MM.1S (cell line): Measurements from ENCODE around the gene ZNF577.

Source experiments
- EZH2 ChIP-seq: fragments of 300-600 bp; sonication (generic); optimal IDR thresholded peaks from 2 replicates; pipeline ENCODE3; 2017; ENCODE audit warnings: low read depth, mild to moderate bottlenecking, antibody characterized with exemption, low read length, mixed read lengths
- EZH2phosphoT487 ChIP-seq: fragments of 300-600 bp; sonication (generic); IDR thresholded peaks from 2 replicates; pipeline ENCODE4 v1.6.1; 2018; ENCODE audit warnings: antibody characterized with exemption, low read length
- TF ChIP-seq, protein P1 (sequence below): fragments of 300-600 bp; sonication (generic); IDR thresholded peaks from 2 replicates; pipeline ENCODE4 v1.5.1; 2016; ENCODE audit warnings: antibody characterized with exemption, low read length, mixed read lengths

DNA sequence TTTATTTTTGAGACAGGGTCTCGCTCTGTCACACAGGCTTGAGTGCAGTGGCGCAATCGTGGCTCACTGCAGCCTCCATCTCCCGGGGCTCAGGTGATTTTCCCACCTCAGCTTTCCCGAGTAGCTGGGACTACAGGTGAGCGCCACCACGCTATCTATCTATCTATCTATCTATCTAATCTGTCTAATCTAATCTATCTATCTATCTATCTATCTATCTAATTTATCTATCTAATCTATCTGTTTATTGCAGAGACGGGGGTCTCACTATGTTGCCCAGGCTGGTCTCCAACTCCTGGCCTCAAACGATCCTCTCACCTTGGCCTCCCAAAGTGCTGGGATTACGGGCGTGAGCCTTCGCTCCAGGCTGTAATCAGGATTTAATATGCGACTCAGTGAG lies 40.1 kb upstream of the ZNF577 start:
- TF ChIP-seq, protein P1, sequence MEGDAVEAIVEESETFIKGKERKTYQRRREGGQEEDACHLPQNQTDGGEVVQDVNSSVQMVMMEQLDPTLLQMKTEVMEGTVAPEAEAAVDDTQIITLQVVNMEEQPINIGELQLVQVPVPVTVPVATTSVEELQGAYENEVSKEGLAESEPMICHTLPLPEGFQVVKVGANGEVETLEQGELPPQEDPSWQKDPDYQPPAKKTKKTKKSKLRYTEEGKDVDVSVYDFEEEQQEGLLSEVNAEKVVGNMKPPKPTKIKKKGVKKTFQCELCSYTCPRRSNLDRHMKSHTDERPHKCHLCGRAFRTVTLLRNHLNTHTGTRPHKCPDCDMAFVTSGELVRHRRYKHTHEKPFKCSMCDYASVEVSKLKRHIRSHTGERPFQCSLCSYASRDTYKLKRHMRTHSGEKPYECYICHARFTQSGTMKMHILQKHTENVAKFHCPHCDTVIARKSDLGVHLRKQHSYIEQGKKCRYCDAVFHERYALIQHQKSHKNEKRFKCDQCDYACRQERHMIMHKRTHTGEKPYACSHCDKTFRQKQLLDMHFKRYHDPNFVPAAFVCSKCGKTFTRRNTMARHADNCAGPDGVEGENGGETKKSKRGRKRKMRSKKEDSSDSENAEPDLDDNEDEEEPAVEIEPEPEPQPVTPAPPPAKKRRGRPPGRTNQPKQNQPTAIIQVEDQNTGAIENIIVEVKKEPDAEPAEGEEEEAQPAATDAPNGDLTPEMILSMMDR = no peak
- TF ChIP-seq EZH2 = no peak
- TF ChIP-seq EZH2phosphoT487 = no peak
